GM19025 (cell line): ENCODE measurements around the gene NTM.

Experiments
- ATAC-seq: cut with Tn5 transposase; IDR thresholded peaks from one replicate; pipeline ENCODE4 v1.9.1; 2021; ENCODE audit warnings: mild to moderate bottlenecking, low read depth, moderate library complexity; ENCODE audit not compliant: unreplicated experiment

NTM gene

DNA sequence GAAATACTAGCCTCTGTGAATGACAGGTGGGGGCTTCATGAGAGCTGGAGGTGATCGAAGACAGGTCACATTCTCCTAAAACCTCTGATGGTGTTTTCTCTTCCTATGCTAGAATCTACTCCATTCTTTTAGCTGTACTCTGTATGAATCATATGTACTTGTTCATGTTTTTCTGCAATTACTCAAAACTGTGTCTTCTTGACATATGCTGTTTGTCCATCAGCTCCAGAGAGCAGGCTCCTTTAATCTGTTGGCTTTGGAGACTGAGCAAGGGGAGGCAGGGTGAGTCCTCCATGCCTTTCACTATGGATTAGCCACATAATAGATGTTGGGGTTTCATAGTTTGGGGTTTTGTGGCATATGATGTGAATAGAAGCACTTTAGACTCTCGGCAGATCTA is 598.8 kb downstream of the NTM start:
- ATAC-seq: no peak

DNA sequence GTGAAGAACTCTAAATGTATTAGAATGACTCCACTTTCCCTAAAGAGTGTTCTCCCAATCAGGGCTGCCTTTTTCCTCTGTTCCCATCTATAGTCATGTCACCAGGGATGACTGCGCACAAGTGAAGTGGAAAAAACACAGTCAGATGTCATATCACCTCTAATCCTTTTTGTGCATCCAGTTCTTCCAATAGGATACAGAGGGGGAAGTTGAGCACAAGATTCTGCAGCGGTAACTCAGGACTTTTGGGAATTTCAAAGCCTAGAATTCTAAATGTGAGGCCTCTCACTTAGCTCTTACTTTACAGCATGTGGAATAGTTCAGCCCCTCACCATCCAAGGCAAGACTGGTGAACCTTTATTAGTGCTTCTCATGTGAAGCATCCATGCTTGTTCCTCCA is 602.6 kb downstream of the NTM start:
- no peak for ATAC-seq

DNA sequence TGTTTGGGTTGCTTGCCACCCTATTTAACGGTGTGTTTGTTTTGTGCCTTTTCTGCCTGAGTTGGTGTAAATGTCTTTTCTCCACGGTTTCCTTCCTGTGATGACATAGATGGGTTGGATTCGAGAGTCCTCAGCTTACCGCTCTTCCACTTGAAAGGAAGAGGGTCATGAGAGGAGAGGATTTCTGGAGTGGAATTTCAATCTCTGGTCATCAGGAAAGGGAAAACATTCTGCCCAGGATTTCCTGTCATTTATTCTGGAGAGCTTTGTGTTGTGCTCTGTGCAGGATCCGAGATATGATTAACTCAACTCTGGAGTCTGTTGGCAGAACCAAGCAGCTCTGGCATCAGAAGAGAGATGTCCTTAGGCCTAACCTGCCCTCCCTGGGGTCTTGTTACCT is 605.2 kb downstream of the NTM start:
- no peak for ATAC-seq

DNA sequence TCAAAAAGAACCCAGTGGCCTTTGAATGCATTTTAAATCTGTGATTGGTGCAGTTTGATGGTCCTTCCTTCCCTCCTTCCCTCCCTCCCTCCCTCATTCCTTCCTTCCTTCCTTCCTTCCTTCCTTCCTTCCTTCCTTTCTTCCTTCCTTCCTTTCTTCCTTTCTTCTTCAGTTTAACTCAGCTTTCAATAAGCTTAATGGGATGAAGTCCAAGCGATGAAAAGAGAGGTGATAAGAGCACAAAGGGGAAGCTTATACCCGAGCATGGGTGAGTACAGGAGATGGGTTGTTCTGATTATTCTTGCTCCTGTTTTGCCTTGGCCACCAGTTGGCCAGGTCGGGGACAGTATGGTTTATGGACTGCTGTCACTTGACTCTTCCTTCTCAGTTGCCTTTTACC is 605.6 kb downstream of the NTM start:
- no peak for ATAC-seq

DNA sequence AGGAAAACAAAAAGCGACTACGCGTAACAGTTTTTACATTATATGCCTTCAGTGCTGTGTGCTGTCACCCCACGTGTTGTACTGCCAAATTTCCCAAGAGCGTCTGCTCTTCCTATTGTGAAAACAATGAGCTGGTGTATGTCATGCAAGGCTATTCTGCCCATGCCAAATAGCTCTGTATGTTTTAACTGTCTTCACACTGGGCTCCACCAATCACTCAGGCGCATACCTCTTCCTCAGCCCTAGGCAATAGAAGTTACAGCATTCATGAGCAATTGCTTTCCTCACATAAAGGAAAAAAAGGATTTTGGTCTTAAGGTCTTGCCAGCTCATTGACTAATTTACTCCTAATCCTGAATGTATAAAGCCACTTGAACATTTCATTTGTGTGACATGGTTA is 606.8 kb downstream of the NTM start:
- ATAC-seq: no peak

DNA sequence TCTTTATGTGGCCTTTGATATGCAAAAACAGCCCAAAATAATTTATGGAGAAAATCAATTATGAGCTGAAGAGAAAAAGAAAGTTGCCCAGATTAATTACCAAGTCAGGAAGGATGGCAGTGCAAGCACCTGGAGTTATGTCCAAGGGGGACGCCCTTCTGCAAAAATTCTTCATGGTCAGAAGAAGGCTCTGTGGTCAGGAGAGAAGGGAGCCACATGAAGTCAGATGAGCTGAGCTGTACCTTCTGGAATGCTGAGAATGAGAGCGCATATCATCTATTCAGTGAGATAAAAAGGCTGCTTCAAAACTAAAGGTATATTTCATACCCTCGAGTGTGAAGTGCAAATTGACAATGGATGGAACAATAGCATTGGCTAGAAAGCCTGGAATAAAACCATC is 607.4 kb downstream of the NTM start:
- ATAC-seq: no peak

DNA sequence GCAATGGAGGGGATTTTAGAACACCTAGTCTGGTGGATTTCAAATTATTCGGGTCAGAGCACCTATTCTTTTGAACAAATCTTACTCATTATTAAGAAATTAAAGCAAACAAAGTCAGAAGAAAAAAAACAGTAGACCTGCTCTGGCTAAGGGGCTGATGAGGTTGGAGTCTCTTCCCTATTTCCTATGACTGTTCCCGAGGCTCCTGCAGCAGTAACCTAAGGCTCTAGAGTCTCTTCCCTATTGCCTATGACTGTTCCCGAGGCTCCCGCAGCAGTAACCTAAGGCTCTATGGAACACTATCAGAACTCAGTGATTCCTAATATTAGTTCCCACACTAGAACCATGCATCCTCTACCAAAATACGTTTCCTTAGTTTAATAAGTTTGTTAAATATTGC is 607.9 kb downstream of the NTM start:
- no peak for ATAC-seq

DNA sequence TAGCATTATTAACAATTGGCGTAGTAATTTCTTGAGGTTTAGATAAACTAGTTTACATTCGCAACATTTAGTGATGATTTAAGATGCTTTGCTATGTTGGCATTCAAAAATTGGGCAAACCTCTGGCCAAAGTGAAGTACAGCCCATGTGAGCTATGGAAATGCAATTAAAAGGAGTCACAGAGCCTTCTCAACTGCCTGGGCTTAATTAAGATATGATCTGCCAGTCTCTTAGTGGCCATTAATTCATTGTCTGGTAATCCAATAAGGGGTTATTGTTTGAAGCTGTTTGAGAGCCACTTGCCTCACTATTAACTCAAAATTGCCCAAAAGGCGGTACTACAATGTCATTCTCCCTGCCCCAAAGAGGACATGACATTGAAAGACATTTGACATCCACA is 608.9 kb downstream of the NTM start:
- no peak for ATAC-seq

DNA sequence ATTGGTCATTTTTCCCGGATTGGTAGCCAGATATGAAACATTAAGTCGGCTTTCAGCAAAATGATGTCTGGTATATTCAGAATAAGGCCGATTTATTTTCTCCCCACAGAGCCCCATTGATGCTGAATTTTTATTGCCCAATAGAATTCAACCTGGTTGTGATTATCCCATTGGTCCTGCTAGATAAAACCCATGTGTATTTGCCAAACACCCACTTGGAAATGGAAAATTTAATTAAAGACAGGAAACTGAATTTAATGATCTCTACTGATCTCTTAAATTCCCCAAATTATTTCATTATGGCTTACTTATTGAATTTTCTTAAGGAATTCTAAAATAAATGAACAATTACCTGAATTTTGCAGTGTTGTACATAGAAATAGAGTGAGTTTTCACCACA is 609.8 kb downstream of the NTM start:
- no peak for ATAC-seq

DNA sequence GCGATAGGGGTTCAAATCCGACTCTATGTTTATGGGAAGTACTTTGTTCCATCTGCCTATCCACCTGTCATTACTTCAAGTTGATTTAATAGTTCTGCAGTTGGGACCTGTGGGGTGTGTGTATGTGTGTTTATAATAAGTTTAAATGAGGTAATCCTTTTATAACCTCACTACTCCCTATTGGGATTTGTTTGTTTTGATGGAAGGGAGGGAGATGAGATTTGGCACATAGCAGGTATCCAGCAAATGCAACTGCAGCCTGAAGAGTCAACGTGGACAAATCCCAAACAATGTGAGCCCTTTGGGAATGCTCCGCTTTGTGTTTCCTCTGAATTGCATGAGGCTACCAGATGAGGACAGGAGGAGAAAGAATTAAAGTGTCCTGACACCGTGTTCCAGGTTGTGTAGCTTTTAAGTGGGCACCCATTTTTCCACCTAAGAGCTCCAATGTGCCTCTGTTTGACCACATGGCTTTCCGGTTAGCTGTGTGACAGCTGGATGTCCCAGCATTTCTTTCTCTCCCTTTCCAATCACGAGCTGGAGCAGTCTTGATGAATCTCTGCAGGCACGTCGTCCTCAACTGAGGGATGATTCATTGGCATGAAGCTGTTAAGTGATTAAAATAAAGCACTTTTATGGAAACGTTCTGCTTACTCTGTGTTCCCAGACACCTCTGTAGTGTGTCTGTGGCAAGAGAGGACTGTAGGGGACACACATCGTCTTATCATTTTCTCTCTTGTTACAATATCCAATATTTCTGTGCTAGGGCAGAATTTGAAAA is 610.7 kb downstream of the NTM start:
- no peak for ATAC-seq

DNA sequence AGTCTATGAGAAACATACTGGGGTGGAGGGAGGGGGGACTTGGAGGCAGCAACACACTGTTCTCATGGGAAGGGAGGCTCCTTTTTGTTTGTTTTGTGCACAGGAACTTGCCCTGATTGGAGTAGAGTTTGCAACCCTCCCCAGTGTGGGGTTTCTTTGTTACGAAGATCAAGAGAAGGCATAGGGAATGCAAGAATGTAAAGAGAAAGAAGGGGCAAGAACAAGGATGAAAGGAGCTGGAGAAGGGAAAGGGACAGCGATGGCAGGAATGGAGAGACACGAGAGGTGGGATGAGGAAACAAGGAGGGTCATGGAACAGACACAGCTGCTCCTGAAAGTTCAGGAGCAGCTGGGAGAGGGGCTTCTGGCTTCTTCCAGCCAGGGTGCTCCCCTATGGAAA is 611.7 kb downstream of the NTM start:
- no peak for ATAC-seq

DNA sequence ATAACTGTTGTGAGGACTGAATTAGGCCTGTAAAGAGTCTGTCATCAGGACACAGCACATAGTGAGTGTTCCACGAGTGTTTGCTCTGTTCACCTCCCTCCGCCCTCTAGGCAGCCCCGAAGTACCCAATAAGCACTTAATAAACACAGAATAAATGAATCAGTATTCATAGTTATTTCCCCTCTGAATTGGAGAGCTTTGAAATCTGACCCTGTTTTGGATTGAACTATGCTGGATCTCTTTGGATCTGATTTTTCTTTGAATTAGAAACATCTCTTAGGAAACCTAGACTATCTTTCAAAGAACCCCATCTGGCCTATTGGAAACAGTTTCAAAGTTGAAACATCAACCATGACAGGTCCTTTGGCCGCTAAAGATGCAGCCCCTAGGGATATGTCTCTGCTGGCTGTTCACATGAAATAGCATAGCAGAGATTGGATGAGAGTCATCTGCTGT is 615.5 kb downstream of the NTM start:
- ATAC-seq: no peak

DNA sequence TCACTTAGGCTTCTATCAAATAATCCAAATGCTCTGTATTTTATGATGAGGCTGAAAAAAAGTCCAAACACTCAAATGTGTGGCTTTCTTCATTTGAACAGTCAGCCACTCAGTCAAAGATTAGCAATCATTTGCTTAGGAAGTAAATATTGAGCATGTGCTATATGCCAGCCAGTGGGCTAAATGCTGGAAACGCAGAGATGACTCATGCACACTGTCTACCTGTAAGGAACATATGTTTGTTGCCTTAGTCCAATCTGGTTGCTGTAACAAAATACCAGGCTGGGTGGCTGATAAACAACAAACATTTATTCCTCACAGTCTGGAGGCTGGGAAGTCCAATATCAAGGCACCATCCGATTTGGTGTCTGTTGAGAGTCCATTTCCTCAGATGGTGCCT is 617.3 kb downstream of the NTM start:
- no peak for ATAC-seq

DNA sequence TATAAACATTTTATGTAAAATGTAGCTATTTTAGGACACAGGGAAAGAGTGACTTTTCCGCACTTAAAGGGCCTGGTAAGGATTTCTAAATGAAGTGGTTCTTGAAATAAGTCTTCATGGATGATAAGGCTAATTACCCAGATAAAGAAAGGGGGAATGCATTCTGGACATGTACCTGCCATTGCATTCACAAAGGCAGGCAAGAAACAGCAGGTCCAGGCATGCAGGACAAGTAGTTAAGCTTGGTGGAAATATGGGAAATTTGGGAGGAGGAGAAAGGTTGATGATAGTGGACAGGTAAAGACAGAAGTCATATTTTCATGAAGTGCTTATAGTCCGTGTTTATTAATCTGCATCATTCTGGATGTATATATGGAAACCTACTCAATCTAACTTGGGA is 621.2 kb downstream of the NTM start:
- ATAC-seq: no peak

DNA sequence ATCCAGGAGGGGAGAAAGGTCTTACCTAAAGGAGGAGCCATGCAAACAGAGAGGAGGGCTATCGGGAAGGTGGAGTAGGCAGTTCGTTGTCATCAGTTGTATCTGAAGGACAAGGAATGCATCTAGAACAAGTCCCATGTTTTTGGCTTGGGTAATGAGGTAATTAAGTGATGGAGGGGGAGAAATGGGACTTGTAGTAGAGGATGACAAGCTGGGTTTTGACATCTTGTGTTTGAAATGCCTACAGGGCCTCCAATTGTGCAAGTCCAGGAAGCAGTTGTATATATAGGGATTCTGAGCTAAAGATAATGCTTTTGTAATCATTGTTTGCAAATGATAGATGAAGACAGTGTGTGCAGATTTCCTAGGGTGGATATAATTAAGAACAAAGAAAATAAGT is 622.8 kb downstream of the NTM start:
- no peak for ATAC-seq

DNA sequence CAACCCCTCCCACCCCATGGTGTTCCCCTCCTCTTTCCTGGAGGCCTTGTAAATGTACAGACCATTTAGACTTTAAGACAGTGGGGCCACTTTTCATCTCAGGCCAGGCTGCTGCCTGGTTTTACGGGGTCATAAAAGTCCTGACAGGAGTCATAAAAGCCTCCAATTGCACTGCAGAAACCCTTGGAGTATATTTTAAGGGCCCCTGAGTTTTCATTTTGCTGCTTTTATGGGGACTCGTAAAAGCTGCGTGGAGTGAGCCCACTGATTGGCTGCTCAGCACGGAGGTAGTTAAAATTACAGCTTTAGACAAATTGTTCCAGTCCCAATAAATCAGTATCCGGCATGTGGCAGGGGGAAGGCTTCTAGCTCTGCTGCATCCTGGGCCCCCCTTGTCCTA is 627.6 kb downstream of the NTM start:
- no peak for ATAC-seq

DNA sequence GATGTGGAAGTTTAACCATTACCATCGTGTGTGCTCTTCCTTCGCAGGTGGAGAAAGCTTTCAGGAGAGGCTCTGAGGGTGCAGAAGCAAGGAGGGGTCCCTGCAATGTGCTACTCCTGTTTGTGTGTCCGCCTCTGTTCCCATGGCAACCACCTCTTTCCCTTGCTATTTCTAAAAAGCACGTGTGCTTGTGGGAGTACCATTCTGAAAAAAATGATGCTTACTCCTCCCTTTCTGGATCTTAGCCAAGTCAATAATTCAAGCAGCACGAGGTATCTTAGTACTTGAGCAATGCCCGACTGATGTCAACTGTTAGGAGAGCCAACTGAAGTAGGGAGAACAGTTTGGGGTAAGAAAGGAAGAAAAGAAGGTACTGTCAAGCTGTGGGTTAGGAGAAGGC is 628.7 kb downstream of the NTM start:
- no peak for ATAC-seq

DNA sequence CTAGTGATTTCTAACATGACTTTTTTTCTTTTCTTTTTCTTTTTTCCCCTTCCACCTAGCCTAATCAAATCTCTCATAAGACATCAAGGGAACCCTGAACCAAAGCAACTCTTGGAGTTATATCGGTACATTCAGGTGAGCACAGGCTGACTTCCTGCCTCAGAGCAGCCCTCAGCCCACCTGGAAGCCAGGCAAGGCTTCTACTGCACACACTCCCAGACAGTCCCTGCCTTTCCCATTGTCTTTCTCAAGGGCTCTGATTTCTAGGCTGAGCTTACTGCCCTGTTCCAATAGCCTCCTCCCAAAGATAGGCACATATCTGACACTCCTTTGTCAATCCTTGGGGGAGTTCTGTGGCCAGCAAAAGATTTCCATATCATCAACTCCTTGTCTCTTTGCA is 629.5 kb downstream of the NTM start:
- no peak for ATAC-seq

DNA sequence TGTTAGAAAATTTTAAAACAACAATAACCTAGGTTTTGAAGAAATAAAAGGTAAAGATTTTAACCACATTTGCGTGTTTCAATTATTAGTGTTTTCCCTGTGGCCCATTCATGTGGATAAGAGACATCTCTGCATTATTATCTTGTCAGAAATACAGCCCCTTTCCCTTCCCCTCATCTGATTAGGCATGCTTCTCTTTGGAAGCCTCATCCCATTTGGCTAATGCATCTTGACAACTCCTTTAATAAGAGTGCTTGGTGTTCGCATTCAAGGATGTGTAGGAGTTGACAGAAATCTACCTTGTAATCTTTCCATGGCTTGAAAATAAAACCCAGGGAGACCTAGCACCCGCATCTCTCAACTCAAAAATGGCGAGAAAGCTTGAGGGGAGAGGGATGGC is 635.5 kb downstream of the NTM start:
- ATAC-seq: no peak

DNA sequence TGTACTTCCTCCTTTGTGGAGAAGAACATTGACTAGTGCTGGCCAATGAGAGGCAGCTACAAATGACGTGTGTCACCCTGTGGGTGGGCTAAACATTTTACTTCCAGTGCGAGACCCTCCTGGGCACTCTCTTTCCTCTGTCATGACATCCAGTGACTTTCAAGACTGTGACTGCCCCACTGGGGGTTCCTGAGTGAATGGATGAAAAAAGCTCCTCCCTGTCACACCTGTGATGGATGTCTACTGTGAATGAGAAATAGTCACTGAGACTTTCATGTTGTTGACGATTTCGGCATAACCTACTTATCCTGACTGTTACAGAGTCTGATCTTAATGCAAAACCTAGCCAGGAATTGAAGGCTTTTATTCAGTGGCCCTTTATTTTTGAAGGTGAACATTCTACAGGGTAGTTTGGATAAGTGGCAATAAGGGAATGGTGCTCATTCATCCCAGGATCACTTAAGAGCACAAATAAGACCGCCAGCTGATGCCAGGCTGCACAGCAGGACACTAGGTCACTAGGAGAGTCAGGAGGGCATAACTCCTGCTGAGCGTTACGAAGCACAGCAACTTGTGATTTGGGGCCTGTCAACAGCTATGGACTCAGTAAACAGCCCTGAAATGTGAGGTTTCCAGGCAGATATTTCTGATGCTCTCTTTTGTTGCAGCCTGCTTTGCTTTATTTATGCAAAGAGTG is 636.6 kb downstream of the NTM start:
- no peak for ATAC-seq

DNA sequence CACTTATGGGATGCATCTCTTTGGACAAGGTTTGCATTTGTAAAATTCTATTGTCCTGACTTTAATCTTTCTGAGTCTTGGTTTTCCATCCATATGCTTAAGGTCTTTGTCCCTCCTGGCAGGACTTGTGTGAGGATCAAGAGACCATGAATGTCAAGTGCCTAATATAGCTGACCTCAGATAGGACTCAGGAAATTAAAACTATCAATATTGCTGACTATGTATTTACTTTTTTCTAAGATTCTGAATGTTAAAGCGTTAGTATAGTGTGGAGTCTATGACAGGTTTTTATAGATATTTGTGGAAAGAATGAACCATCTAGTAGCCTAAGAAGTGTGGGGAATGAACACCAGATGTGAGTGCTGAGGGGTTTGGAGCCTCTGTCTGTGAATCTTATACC is 637.8 kb downstream of the NTM start:
- ATAC-seq: no peak

DNA sequence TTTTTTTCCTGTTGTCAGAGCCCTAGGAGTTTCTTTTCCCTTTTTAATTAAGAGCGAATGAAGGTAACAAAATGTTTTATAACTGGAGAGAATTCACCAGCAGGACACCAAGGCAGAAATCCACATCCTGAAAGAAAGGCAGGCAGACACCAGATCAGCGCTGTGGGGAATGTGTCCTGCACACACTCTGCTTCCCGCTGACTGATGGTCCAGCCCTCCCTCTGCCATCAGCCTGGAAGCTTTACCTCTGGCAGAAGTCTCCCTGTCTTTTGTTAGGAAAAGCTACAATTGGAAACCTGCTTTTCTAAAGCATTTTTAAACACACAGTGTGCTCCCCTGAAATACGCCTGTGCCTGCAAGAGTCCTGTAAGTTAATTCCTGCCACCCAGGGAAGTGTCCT is 638.5 kb downstream of the NTM start:
- no peak for ATAC-seq
